ENCODE results near the gene SLC26A9.
A peak's percentile ranks its signal among the peaks of the same experiment; 100 is the strongest.

SLC26A9 gene

GRCh38 chr1:205948039-205948438, 4.8 kb upstream of the SLC26A9 start:
- no peak for DNase-seq

- no peak for DNase-seq
Observed at GRCh38 chr1:205947024-205947423, 3.8 kb upstream of the SLC26A9 start.

- no peak for DNase-seq
Observed at GRCh38 chr1:205945069-205945468, 1.8 kb upstream of the SLC26A9 start.

GRCh38 chr1:205944525-205944924, 1.3 kb upstream of the SLC26A9 start:
- DNase-seq = no peak

- no peak for DNase-seq
Observed at GRCh38 chr1:205942631-205943159, 561 bp downstream of the SLC26A9 start.

- DNase-seq = no peak
Observed at GRCh38 chr1:205940710-205941109, 2.5 kb downstream of the SLC26A9 start.

GRCh38 chr1:205939690-205940330, 3.4 kb downstream of the SLC26A9 start:
- no peak for DNase-seq

GRCh38 chr1:205938682-205939081, 4.6 kb downstream of the SLC26A9 start:
- no peak for DNase-seq

GRCh38 chr1:205936846-205937586, 6.2 kb downstream of the SLC26A9 start:
- DNase-seq = no peak

- DNase-seq = no peak
Observed at GRCh38 chr1:205936311-205936710, 6.9 kb downstream of the SLC26A9 start.

GRCh38 chr1:205935869-205936268, 7.4 kb downstream of the SLC26A9 start:
- DNase-seq = no peak

- DNase-seq = no peak
Observed at GRCh38 chr1:205934788-205935187, 8.5 kb downstream of the SLC26A9 start.

- peak; percentile 39 to 54 for DNase-seq
Observed at GRCh38 chr1:205933671-205934618, 9.3 kb downstream of the SLC26A9 start.

- DNase-seq = no peak
Observed at GRCh38 chr1:205932776-205933175, 10.5 kb downstream of the SLC26A9 start.

GRCh38 chr1:205930799-205931281, 12.4 kb downstream of the SLC26A9 start:
- peak in 1 of 2 donors; percentile 13 for DNase-seq

GRCh38 chr1:205930195-205930577, 13.1 kb downstream of the SLC26A9 start:
- DNase-seq = no peak

GRCh38 chr1:205929496-205930194, 13.6 kb downstream of the SLC26A9 start:
- no peak for DNase-seq

- DNase-seq = peak; percentile 82 to 96
Observed at GRCh38 chr1:205928317-205928716, 14.9 kb downstream of the SLC26A9 start.

- DNase-seq = no peak
Observed at GRCh38 chr1:205927676-205928075, 15.6 kb downstream of the SLC26A9 start.

- no peak for DNase-seq
Observed at GRCh38 chr1:205927247-205927646, 16.0 kb downstream of the SLC26A9 start.

- no peak for DNase-seq
Observed at GRCh38 chr1:205926636-205927035, 16.6 kb downstream of the SLC26A9 start.

- DNase-seq = peak in 1 of 2 donors; percentile 23
Observed at GRCh38 chr1:205926213-205926612, 17.0 kb downstream of the SLC26A9 start.

Measured in hippocampal formation (tissue), 2 donors.